HCT116 (cell line): Measurements from ENCODE around the gene CCDC40. TPM values are rescaled to one million over a fixed set of nuclear protein-coding genes. Genes with fewer than 3 reads are reported as not detected.

Source experiments
- ATAC-seq: fragments of 200-7000 bp; cut with Tn5 transposase; 2 replicates; pipeline ENCODE4 v1.9.1; 2020; ENCODE audit warnings: mild to moderate bottlenecking, moderate library complexity
- BruUV-seq: library from RNA; stranded (reverse); fragments of 400-500 nt; replicated peaks from 2 replicates; lab custom pipeline; 2021; lab: Mats Ljungman, UMichigan
- CTCF ChIA-PET: fragments of 300-600 bp; sonication (Branson Sonifier 250); formaldehyde crosslinking; loops from one replicate; lab custom pipeline; 2021; ENCODE audit warnings: antibody characterized with exemption; lab: Charles Lee
- POLR2A ChIA-PET: fragments of 300-600, 350-600 bp; sonication (Branson Sonifier 250); formaldehyde crosslinking; loops from one replicate; lab custom pipeline; 2021; ENCODE audit warnings: antibody characterized with exemption; lab: Charles Lee
- RAD21 ChIA-PET, 2 experiments: fragments of 300-600 bp; sonication (Branson Sonifier 250); formaldehyde crosslinking; loops; one replicate each; lab custom pipeline; 2023; ENCODE audit warnings: low total read pairs in 2 of 2; ENCODE audit not compliant: uncharacterized antibody in 2 of 2, unreplicated experiment in 2 of 2, low non-redundant PET in 1 of 2; lab: Charles Lee
- DNase-seq: peaks from one replicate; pipeline ENCODE4 v3.0.0-alpha.2; 2010; ENCODE audit warnings: low read depth, low spot score
- H2AFZ ChIP-seq: fragments of 200-600 bp; shearing (Covaris generic), sonication (generic); 2 replicates; pipeline ENCODE4 v1.6.1; 2017; ENCODE audit warnings: low read depth, mixed run types, mixed read lengths, antibody characterized with exemption, low read length; ENCODE audit not compliant: poor library complexity, severe bottlenecking
- H3K27ac ChIP-seq: 2 replicates; pipeline ENCODE4 v1.5.1; 2012; ENCODE audit warnings: low read depth, low read length
- H3K27me3 ChIP-seq: fragments of 200-600 bp; sonication (generic); 2 replicates; pipeline ENCODE4 v1.6.1; 2016; ENCODE audit warnings: mixed run types, low read length, mixed read lengths; ENCODE audit not compliant: insufficient read depth
- H3K36me3 ChIP-seq, 2 experiments: fragments of 200-500 bp in 1 of 2; fragments of 200-600 bp in 1 of 2; sonication (Bioruptor generic) in 1 of 2; sonication (generic) in 1 of 2; 2 replicates each; pipeline versions ENCODE4 v1.5.1 to v1.6.1; 2014 to 2016; ENCODE audit warnings: low read length in 2 of 2, inconsistent platforms in 1 of 2, mixed read lengths in 1 of 2, mixed run types in 1 of 2; ENCODE audit not compliant: insufficient read depth in 2 of 2, control insufficient read depth in 1 of 2
- H3K4me1 ChIP-seq, 2 experiments: fragments of 200-600 bp in 1 of 2; sonication (generic) in 1 of 2; 2 replicates each; pipeline versions ENCODE4 v1.5.1 to v1.6.1; 2012 to 2017; ENCODE audit warnings: low read length in 2 of 2, inconsistent platforms in 1 of 2, mild to moderate bottlenecking in 1 of 2, mixed read lengths in 1 of 2, mixed run types in 1 of 2, moderate library complexity in 1 of 2; ENCODE audit not compliant: insufficient read depth in 2 of 2, control insufficient read depth in 1 of 2
- H3K4me2 ChIP-seq: fragments of 200-600 bp; sonication (generic); 2 replicates; pipeline ENCODE4 v1.6.1; 2017; ENCODE audit warnings: mixed run types, low read length, mixed read lengths
- H3K4me3 ChIP-seq, 2 experiments: fragments of 200-600 bp in 1 of 2; sonication (generic) in 1 of 2; replicated peaks in 1 of 2; 2 replicates each; pipeline ENCODE4 v1.5.1; 2011 to 2016; ENCODE audit warnings: low read length in 2 of 2, control low read depth in 1 of 2, low read depth in 1 of 2, mild to moderate bottlenecking in 1 of 2, mixed read lengths in 1 of 2, mixed run types in 1 of 2
- H3K79me2 ChIP-seq: fragments of 200-600 bp; sonication (generic); 2 replicates; pipeline ENCODE4 v1.6.1; 2017; ENCODE audit warnings: mild to moderate bottlenecking, mixed run types, low read length, moderate library complexity, mixed read lengths; ENCODE audit not compliant: insufficient read depth
- H3K9ac ChIP-seq: fragments of 200-600 bp; sonication (generic); 2 replicates; pipeline ENCODE4 v1.6.1; 2016; ENCODE audit warnings: low read length, mixed read lengths
- H3K9me2 ChIP-seq: fragments of 200-600 bp; sonication (generic), shearing (Covaris generic); 2 replicates; pipeline ENCODE4 v1.6.1; 2017; ENCODE audit warnings: mixed run types, mild to moderate bottlenecking, moderate library complexity; ENCODE audit not compliant: insufficient read depth
- H3K9me3 ChIP-seq, 2 experiments: fragments of 200-500 bp in 1 of 2; fragments of 200-600 bp in 1 of 2; sonication (Bioruptor generic) in 1 of 2; sonication (generic) in 1 of 2; 2 replicates each; pipeline ENCODE4 v1.6.1; 2014 to 2017; ENCODE audit warnings: low read length in 2 of 2, mixed read lengths in 2 of 2, inconsistent platforms in 1 of 2, low read depth in 1 of 2, mild to moderate bottlenecking in 1 of 2, mixed run types in 1 of 2, moderate library complexity in 1 of 2; ENCODE audit not compliant: control insufficient read depth in 1 of 2, insufficient read depth in 1 of 2
- H4K20me1 ChIP-seq: fragments of 200-600 bp; sonication (generic), shearing (Covaris generic); 2 replicates; pipeline ENCODE4 v1.6.1; 2017; ENCODE audit warnings: mixed run types, mild to moderate bottlenecking, moderate library complexity; ENCODE audit not compliant: insufficient read depth
- ATF3 ChIP-seq: IDR thresholded peaks from 2 replicates; pipeline ENCODE4 v1.6.1; 2012
- CEBPB ChIP-seq: IDR thresholded peaks from 2 replicates; pipeline ENCODE4 v1.6.1; 2012; ENCODE audit warnings: low read depth
- EGR1 ChIP-seq: IDR thresholded peaks from 2 replicates; pipeline ENCODE4 v1.6.1; 2012; ENCODE audit warnings: low read depth
- ELF1 ChIP-seq: IDR thresholded peaks from 2 replicates; pipeline ENCODE4 v1.6.1; 2012; ENCODE audit warnings: low read depth, borderline replicate concordance
- EZH2 ChIP-seq: fragments of 200-600 bp; sonication (generic); IDR thresholded peaks from 2 replicates; pipeline ENCODE4 v1.6.1; 2017; ENCODE audit warnings: antibody characterized with exemption, mixed run types
- EZH2phosphoT487 ChIP-seq: fragments of 200-600 bp; IDR thresholded peaks from 2 replicates; pipeline ENCODE4 v1.6.1; 2018; ENCODE audit warnings: antibody characterized with exemption, borderline replicate concordance
- FOSL1 ChIP-seq: IDR thresholded peaks from 2 replicates; pipeline ENCODE4 v1.6.1; 2012; ENCODE audit warnings: low read depth
- JUND ChIP-seq: IDR thresholded peaks from 2 replicates; pipeline ENCODE4 v1.6.1; 2012
- MAX ChIP-seq: IDR thresholded peaks from 2 replicates; pipeline ENCODE4 v1.6.1; 2012
- POLR2A ChIP-seq: IDR thresholded peaks from 2 replicates; pipeline ENCODE4 v1.7.0; 2011; ENCODE audit warnings: borderline replicate concordance; ENCODE audit not compliant: insufficient read depth, insufficient read length; ENCODE audit errors: extremely low read depth
- RAD21 ChIP-seq: IDR thresholded peaks from 2 replicates; pipeline ENCODE4 v1.6.1; 2012; ENCODE audit warnings: low read depth, mild to moderate bottlenecking
- REST ChIP-seq: IDR thresholded peaks from 2 replicates; pipeline ENCODE4 v1.6.1; 2012; ENCODE audit warnings: low read depth
- SIN3A ChIP-seq: IDR thresholded peaks from 2 replicates; pipeline ENCODE4 v1.6.1; 2012; ENCODE audit warnings: low read depth
- SRF ChIP-seq: IDR thresholded peaks from 2 replicates; pipeline ENCODE4 v1.6.1; 2012; ENCODE audit warnings: low read depth
- ZNF274 ChIP-seq: fragments of 200-500 bp; sonication (Bioruptor generic); IDR thresholded peaks from 2 replicates; pipeline ENCODE4 v1.6.1; 2014; ENCODE audit warnings: mild to moderate bottlenecking, low read depth, low read length, inconsistent platforms
- intact Hi-C: fragments of 100-400 bp; cut with micrococcal nuclease; formaldehyde crosslinking; loops from 2 replicates; pipeline ENCODE4 v1.10.0; 2022
- total RNA-seq: library from RNA; stranded (reverse); gene quantifications from one replicate; pipeline ENCODE4 v1.2.1, GENCODE V29; 2021; ENCODE audit not compliant: unreplicated experiment

Gene CCDC40
- total RNA-seq, 1 experiment from 2014 or later, result 10.3 TPM

GRCh38 chr17:80109066-80109660 lies 72.7 kb downstream of the CCDC40 start:
- Histone ChIP-seq H3K4me1 (peaks cover 6 to 7% of the 10 kb centered on the region in 2 experiments; a peak in 3 of 4 replicates), H3K9ac (no peak overlapping the region), H3K9me3 (no peaks in the 10 kb centered on the region), H4K20me1 (no peaks in the 10 kb centered on the region), H3K27me3 (no peaks in the 10 kb centered on the region), H3K4me2 (no peak overlapping the region), H3K79me2 (no peaks in the 10 kb centered on the region), H3K27ac (no peak overlapping the region), H2AFZ (no peak overlapping the region), H3K4me3 (no peak overlapping the region), H3K36me3 (peaks cover 0 to 9% of the 10 kb centered on the region in 2 experiments; a peak in 2 of 4 replicates), H3K9me2 (no peaks in the 10 kb centered on the region)
- ChIA-PET POLR2A (no interaction called here), CTCF (no interaction called here), RAD21 (no interaction called here)
- DNase-seq (no peak), ATAC-seq (no peak)
- intact Hi-C loops, result no loop called here
- TF ChIP-seq FOSL1 (no peak), ZNF274 (no peak), ATF3 (no peak), RAD21 (no peak), SIN3A (no peak), EZH2phosphoT487 (no peak), POLR2A (no peak), ELF1 (no peak), REST (no peak), EGR1 (no peak), CEBPB (no peak), EZH2 (no peak), SRF (no peak), JUND (no peak), MAX (no peak)
- BruUV-seq, result no TSS peak
